NOMO-1 (cell line): ENCODE measurements around the gene FIGLA.
"Not testable (repeated sequence)": the region's sequence is repeated elsewhere in the genome, so short reads cannot be mapped to it uniquely, and the experiment has no call there.

ENCODE experiments used
- DNase-seq, 2 experiments: peaks; one replicate each; lab custom pipeline; 2025; ENCODE audit not compliant: unreplicated experiment in 2 of 2; lab: John Stamatoyannopoulos, UW

Gene FIGLA

DNA sequence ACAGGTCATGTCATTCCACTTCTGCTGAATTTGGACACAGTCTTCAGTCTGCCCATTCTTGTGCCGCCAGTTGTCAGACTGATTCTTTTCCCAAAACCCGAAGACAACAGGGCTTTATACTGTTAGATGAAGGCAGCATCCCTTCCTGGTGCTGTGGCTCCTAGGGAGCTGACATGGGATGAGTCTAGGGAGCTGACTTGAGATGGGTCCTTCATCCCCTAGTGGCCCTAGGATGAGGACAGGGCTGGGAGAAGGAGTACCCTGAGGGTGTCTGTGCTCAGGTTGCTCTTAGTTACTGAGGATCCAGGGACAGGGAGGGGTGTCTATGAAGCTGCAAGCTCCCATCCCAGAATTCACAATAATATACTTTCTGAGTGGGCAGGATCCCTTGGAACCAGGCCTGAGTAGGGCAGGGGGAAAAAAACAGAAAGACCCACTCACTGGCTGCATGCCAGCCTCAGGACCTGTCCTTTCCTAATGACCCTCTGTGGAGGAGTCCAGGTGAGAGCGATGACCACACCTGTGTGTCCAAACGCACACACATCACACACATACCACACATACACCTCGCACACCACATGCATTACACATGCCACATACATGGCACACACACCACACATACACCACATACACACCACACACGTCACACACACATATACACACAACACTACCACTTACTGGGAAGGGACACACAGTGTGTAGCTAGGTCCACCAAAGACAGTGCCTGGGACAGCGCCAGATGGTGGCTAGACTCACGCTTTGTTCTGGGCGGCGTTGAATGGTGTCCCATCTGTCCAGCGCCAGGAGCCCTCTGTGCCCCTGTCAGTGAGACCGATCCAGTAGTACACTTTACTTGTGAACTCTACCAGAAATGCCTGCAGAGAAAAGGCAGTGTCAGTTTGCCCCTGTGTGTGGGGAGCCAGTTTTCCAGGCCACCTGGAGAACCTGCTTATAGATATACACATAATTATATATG, 18.8 kb upstream of the FIGLA start:
- DNase-seq, result no peak

DNA sequence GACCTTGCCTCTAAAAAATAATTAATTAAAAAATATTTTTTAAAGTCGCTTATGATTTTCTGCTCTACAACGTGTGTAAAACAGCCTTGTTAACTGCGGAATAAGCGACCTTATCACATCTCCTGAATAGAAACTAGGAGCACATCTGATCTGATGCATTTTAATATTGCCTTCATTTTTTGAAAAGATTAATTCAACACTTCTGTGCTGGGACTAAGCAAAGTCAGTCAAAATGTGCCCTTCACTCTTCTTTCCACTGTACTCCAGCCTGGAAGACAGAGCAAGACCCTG, 17.3 kb upstream of the FIGLA start:
- no peak for DNase-seq

DNA sequence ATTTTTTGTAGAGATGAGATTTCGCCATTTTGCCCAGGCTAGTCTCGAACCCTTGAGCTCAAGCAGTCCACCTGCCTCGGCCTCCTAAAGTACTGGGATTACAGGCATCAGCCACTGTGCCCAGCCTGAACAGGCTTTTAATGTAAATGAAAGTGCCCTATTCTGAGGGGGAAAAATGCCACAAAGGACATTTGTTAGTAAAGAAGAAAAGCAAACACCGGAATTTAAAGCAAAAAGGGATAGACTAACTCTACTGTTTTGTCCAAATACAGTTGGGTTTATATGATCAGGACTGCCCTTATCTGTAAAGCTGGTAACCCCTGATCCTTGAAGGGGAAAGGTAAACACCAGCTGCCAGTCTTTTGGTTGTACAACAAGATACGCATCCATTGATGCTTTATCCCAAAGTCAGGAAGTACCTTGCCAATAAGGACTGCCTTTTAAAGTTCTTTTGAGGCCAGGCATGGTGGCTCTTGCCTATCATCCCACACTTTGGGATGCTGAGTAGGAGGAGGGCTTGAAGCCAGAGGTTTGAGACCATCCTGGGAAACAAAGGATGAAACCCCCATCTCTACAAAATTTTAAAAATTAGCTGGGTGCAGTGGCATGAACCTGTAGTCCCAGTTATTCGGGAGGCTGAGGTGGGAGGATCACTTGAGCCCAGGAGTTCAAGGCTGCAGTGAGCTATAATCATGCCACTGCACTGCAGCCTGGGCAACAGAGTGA, 16.8 kb upstream of the FIGLA start:
- no peak for DNase-seq

DNA sequence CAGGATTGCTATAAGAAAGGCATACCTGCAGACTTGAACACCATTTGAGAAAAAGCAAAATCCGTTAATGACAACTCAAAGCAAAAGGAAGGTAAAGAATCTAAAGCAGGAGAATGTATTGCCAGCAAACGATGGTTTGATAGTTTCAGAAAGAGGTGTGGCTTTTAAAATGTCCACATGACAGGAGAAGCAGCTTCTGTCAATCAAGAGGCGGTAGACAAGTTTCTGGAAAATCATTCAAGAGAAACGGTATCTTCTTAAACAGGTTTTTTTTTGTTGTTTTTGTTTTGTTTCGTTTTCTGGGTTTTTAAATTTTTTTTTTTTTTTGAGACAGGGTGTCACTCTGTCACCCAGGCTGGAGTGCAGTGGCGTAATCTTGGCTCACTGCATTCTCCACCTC, 16.2 kb upstream of the FIGLA start:
- no peak for DNase-seq

DNA sequence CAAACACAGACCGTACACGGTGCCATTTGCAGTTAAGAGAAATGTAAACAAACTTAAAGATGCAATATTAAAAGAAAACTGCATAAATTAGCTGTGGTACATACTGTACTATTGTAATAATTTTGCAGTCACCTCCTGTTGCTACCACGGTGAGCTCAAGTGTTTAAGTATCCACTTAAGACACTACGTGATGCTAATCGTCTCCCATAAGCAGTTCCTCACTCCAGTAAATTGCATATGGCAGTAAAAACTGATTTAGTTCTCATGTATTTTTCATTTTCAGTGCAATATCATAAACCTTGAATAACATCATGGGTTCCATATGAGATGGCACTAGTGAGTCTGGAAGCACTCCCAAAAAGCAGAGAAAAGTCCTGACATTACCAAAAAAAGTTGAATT, 15.6 kb upstream of the FIGLA start:
- DNase-seq, result no peak

DNA sequence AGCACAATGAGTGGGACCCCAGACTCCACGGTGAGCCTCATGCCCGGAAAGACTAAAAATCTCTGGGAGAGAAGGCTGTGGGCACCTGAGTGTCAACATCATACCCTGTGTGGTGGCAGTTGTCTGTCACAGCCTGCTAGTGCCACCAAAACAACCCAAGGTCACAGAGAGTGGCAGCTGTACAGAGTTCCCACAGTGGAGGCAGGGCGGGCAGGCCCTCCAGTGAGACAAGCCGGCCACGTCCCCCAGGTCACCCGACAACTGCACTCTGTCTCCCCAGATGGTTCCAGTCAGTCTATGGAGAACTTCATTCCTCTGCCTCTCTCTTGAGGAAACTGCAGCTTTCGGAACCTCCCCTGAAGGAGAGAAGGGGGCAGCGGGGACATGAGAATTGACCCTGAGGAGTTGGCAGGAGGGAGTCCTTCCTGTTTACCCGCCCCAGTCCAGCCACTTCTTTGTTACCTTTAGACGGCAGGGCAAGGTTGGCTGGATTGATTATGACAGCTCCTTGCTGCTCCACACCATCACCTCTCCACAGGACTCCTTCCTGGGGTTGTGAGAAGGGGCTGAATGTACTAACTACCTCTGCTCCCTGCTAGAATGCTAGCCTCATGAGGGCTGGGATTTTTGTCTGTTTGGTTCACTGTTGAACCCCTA, 11.3 kb upstream of the FIGLA start:
- no peak for DNase-seq

DNA sequence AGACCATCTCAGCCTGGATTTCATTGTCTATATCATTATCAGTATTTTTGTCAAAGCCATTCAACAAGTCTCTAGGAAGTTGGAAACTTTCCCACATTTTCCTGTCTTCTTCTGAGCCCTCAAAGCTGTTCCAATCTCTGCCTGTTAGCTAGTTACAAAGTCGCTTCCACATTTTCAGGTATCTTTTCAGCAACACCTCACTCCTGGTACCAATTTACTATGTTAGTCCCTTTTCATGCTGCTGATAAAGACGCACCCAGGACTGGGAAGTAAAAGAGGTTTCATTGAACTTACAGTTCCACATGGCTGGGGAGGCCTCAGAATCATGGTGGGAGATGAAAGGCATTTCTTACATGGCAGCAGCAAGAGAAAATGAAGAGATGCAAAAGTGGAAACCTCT, 9.3 kb upstream of the FIGLA start:
- no peak for DNase-seq

DNA sequence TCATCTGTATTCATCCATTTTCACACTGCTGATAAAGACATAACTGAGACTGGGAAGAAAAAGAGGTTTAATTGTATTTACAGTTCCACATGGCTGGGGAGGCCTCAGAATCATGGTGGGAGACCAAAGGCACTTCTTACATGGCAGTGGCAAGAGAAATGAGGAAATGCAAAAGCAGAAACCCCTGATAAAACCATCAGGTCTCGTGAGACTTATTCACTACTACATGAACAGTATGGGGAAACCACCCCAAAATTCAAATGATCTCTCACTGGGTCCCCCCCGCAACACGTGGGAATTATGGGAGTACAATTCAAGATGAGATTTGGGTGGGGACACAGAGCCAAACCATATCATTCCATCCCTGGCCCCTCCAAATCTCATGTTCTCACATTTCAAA, 7.6 kb upstream of the FIGLA start:
- DNase-seq, result not testable (repeated sequence)

DNA sequence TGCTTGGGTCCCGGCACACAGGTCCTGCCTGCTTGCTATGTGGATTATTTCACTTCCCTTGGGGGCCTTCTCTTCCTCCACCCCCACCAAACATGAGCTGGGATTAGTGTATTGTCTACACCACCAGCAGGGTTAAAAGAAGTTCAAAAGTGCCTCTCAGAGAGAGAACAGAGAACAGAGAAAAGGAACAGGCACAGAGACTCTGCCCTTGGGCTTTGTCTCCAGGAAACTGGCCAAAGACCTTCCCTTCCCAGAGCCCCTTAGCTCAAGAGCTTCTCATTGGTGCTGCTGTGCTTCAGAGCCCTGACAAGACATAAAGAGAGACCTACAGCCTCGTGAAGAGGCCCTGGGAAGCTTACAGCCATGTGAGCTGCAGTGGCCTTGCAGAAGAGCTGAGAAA, 7.1 kb upstream of the FIGLA start:
- DNase-seq, result no peak

DNA sequence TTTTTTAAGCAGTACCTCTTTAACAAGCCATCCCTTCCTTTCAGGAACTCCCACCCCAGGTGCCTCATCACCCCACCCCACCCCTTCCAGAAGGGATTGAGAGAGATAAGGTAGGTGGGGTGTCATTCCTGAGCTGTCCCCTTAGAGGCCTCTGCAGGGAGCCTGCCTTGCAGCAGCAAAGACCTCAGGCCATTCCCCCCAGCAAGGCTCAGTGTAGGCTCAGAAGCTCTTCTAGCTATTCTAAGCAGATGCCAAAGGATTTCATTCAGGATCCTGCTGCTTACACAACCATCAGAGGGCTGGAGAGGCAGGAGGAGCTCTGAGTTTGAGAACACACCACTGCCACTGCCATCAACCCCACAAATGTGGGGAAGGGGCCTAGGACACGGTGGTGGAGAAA, 5.8 kb upstream of the FIGLA start:
- no peak for DNase-seq

DNA sequence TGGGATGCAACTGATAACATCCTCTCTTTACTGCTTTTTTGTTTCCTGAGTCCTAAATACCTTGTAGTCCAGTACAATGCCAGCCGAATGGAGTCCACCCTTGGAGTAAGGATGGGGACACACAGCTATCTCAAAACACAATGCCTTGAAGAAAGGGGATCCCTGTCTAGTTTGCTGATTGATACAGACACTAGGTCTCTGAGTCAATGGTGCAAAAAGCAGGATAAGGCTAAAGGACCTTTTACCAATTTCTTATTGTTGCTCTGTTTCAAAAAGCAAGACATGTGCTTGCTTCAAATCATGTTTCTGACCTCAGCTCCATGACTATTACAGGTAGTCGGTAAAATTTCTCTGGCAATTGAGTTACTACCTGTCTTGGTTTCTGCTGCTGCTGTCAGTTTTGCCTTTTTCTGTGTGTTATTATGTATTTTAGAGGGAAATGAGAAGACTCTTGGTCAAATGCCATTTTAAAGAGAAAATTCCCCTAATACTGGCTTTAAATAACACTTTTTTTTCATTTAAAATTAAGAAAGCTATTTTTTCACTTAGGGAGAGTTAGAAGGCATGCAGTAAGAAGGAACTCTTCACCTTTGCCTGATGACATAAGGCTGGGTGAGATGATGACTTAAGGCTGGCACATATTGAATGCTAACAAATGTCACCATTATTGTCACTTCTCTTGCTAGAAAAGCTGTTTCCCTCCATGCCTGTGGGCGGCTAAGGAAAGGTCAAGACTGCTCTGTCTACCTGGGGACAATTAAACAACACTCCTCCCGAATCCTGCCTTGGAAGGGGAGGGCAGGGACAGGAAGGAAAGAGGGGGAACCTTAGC, 4.9 kb upstream of the FIGLA start:
- DNase-seq, result no peak

DNA sequence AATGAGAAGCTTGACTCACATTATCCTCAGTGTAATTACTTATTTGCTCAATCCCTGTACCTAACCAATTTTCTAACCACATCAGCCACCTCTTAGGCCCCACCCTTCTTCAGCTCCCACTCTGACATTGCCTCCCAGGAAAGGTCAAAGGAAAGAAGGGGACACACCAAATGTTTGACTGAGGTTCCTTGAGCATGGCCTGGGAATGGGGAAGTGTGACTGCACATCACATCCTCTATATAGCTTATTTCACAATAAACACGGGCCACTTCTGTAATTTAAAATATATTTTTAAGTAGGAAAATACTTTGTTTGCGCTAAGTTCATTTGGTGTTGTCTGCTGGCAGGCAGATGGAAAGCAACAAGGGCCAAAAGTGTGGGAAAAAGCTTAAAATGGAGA, 3.0 kb upstream of the FIGLA start:
- peak; percentile 82 to 94 for DNase-seq

DNA sequence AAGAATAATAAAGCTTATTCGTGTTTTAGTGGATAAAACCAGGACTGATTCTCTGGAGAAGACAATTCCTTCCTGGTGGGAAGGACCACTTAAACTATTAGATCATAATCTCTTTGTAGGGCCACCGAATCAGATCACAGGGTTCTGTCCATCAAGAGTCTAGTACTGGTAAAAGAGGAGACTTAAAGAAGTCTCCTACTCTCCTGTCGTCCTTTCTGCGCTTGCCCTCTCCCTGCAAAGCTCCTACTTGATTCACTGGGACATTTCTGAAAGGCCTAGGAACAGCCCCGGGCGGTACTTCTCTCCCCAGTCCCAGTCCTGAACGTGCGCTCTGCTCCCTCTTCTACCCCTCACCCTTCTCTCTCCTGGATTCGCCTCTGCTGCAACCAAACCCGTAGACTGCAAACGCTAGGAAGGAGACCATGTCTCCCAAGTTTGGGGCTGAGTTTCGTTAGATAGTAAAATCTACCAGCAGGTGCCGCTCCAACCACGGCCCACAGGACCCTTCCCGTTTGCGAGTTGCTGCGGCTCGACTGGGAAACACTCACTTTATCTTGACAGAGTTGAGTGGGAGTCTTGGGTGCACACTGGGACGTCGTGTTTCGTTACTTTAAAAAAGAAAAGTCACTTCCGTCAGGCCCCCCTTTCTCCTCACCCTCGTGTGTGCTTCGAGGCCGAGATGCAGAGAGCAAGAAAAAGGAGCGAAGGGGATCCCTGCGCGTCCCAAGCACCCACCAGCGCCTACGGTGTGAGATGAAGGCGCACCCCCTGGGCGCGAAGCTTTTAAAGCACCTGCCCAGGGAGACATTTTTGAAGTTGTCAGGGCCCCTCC, 923 bp downstream of the FIGLA start:
- DNase-seq, result peak; percentile 75 to 84

DNA sequence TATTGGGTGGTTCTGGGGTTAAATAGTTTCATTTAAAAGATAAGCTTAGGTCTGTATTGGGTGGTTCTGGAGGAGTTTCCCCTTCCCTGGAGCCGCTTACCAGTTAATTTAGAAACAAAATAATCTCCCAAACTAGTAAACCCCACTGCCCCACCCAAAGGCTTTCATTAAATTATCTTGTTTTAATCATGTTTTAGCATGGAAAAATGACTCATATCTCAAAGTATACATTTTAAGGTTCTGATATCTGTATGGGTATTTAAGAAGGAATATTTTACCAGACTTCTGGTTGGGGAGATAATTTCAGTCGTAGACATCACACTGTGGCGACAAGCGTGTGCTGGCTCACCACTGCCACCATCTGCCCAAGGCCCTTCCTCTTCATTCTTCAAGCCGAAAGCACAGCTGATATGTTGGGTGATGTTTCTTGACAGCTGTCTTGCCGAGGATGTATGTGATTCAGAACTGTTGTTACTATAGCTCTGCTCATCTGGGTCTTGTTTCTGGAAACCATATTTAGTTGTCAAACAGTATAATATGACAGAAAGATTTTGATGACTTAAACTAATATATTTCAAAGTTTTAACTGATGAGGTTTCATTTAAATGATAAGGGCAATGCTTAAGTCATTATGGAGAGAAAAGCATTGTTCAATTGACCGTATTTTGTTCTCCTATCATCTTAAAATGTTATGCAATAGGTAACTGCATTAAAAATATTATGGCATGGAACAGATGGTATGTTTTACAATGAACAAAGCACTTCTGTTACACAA, 5.1 kb downstream of the FIGLA start:
- peak; percentile 71 for DNase-seq

DNA sequence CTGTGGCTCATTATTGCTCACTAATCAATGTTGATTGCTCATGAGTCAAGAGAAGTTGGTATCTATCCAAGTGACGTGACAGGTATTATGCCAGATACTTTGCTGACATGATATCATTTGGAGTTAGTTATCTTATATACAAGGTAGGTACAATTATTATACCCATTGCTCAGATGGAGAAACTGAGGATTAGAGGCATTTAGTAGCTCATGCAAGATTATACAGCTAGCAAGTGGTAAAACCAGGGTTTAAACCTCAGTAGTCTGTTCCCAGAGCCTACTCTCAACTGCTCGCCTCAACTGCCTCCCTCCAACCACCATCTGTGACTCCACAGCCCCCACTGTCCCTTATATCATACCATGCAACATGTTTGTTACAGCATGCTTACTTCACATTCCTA, 6.1 kb downstream of the FIGLA start:
- no peak for DNase-seq

DNA sequence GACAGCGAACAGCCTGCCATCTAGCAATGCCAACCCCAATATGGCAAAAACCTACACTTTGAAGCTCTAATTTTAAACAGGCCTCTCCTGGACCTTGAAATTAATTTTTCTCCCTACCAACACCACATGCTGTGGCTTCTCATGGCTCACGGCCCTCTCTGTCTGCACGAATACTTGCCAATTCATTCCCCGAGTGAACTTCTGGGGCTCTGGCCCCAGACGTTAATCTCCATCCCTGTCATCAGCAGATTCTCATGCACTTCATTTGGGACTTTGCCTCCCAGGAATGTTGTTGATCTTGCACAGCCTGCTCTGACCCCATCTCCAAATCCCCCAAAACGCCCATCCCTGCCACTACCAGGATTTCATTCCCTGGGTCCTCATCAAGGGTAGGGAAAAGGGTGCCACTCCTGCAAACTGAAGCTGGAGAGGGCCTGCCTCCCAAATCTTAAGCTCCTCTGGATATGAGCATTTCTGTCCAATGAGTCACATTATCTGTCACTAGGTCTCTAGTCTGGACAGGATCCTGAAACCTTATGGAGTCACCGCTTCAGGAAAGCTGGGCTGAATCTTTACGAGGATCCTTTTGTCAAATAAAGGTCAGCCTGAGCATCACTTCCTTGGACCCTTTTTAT, 10.4 kb downstream of the FIGLA start:
- no peak for DNase-seq

DNA sequence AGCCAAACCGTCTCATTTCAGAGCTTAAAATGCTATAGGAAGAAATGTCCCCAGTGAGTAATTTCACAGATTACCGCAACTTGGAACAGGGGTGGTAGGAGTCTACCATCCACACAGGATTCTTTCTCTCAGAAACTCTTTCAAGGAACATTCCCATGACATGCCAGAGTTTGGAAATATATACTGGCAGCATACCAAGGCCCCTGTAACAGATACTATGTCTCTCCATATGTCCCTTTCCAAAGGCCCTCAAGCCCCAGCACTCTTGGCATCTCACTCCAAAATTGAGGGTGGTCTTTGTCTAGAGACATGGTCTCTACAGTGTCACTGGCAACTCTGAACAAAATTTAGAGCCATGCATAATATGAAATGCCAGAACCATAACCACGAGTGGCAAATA, 11.0 kb downstream of the FIGLA start:
- no peak for DNase-seq

DNA sequence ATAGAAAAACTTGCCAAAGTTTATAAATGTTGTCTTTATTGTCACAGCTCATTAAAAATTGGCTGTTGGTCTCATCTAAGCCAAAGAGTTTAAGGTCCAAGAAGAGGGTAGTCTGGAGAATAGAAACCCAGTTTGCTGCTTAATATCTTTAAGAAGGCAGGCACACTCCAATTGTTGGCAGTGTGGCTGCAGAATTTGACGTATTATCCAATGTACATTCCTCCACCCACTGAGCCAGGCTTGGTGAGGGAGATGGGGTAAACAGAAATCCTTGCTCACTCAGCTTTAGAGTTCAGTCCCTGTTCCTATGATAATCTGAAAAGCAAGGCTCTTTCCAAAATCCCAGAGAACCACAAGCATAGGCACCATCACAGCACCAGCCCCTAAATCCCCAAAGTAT, 11.8 kb downstream of the FIGLA start:
- no peak for DNase-seq

DNA sequence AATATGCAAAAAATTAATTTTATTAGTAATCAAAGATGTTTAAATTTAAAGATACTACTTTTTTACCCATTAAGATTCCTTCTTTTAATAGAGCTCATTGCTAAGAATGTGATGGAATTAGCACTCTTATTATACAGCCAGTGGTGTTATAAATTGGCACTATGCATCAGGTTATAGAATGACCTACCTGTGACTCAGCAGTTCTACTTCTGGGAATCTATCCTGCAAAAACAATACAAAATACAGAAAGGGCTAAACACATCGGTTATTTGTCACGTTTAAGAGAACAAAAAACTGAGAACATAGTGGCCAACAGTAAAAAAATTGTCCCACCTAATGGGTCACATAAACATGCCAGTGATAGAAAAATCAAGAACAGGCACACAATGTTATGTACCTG, 13.0 kb downstream of the FIGLA start:
- no peak for DNase-seq
